ENCODE results near the gene SLC8A1. TPM values are rescaled to one million over a fixed set of nuclear protein-coding genes. Genes with fewer than 3 reads are reported as not detected.

SLC8A1 gene
- total RNA-seq, 1 experiment from 2014 or later: 1.7 TPM

DNA sequence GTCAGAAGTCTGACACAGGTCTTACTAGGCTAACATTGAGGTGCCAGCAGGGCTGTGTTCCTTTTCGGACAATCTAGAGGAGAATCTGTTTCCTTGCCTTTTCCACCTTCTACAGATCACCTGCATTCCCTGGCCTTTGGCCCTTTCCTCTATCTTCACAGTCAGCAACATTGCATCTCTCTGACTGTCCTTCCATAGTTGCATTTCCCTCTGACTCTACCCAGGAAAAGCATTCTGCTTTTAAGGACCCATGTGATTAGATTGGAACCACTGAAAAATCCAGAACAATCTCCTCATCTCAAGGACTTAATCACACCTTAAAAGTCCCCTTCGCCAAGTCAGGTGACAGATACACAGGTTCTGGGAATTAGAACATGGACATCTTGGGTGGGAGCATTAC lies 181.5 kb downstream of the SLC8A1 start:
- no peaks in the 10 kb centered on the region for H3K4me1 ChIP-seq (ENCODE audit: insufficient read depth, low read length)
- Mint-ChIP-seq H3K27me3 (ENCODE audit: low read depth) (no peaks in the 10 kb centered on the region), H3K27ac (no peak overlapping the region), H3K4me3 (no peak overlapping the region), H3K4me1 (peaks cover 7 to 10% of the 10 kb centered on the region in 2 experiments), H3K36me3 (ENCODE audit: insufficient read depth in 1 of 3, low read depth in 3 of 3) (no peaks in the 10 kb centered on the region), H3K9me3 (no peaks in the 10 kb centered on the region)
- no peak overlapping the region for H3K9ac ChIP-seq (ENCODE audit: extremely low read depth, insufficient read length, low read length)
- TF ChIP-seq, protein P1, sequence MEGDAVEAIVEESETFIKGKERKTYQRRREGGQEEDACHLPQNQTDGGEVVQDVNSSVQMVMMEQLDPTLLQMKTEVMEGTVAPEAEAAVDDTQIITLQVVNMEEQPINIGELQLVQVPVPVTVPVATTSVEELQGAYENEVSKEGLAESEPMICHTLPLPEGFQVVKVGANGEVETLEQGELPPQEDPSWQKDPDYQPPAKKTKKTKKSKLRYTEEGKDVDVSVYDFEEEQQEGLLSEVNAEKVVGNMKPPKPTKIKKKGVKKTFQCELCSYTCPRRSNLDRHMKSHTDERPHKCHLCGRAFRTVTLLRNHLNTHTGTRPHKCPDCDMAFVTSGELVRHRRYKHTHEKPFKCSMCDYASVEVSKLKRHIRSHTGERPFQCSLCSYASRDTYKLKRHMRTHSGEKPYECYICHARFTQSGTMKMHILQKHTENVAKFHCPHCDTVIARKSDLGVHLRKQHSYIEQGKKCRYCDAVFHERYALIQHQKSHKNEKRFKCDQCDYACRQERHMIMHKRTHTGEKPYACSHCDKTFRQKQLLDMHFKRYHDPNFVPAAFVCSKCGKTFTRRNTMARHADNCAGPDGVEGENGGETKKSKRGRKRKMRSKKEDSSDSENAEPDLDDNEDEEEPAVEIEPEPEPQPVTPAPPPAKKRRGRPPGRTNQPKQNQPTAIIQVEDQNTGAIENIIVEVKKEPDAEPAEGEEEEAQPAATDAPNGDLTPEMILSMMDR (conservative IDR thresholded peaks at IDR 0.05): no peak
- no peak overlapping the region for H3K4ac ChIP-seq (ENCODE audit: low read depth, low read length)
- H2BK120ac ChIP-seq (ENCODE audit: low read depth, low read length, poor library complexity, severe bottlenecking): no peak overlapping the region
- no peak overlapping the region for H2AK5ac ChIP-seq (ENCODE audit: insufficient read length, low read length)
- H4K5ac ChIP-seq (ENCODE audit: insufficient read length, low read depth, low read length): no peak overlapping the region
- H3K14ac ChIP-seq (ENCODE audit: insufficient read depth, low read length): no peak overlapping the region
- H3K9me3 ChIP-seq (ENCODE audit: control insufficient read depth, low read depth, low read length): no peaks in the 10 kb centered on the region
- no peak overlapping the region for H2BK20ac ChIP-seq (ENCODE audit: low read depth, low read length, poor library complexity, severe bottlenecking)
- H2AFZ ChIP-seq (ENCODE audit: low read length): no peak overlapping the region
- no peaks in the 10 kb centered on the region for H3K23me2 ChIP-seq (ENCODE audit: insufficient read length, low read depth, low read length, poor library complexity, severe bottlenecking)
- H3K18ac ChIP-seq (ENCODE audit: insufficient read length, low read depth, low read length): no peak overlapping the region
- no peaks in the 10 kb centered on the region for H3K79me2 ChIP-seq (ENCODE audit: insufficient read depth, low read length)
- H3K27me3 ChIP-seq (ENCODE audit: insufficient read depth, low read length): no peaks in the 10 kb centered on the region
- H3K56ac ChIP-seq (ENCODE audit: insufficient read length, low read depth, low read length): no peak overlapping the region
- no peak overlapping the region for H2BK15ac ChIP-seq (ENCODE audit: low read depth, low read length)
- H3K27ac ChIP-seq (ENCODE audit: insufficient read length, low read depth, low read length): no peak overlapping the region
- H3T11ph ChIP-seq (ENCODE audit: low read length): no peak overlapping the region
- H2BK5ac ChIP-seq (ENCODE audit: insufficient read length, low read length): no peak overlapping the region
- H3K4me2 ChIP-seq (ENCODE audit: insufficient read depth, insufficient read length, low read length): no peak overlapping the region
- H3K23ac ChIP-seq (ENCODE audit: insufficient read length, low read depth, low read length): no peak overlapping the region
- no peak overlapping the region for H4K91ac ChIP-seq (ENCODE audit: insufficient read length, low read depth, low read length)
- DNase-seq: no peak
- H3K79me1 ChIP-seq (ENCODE audit: insufficient read depth, low read depth, low read length, poor library complexity, severe bottlenecking): no peaks in the 10 kb centered on the region
- no CpG with 5 or more reads among the region's 2 CpGs for WGBS (ENCODE audit: extremely low coverage, insufficient read length, low lambda C conversion rate)
- no peaks in the 10 kb centered on the region for H4K20me1 ChIP-seq (ENCODE audit: control insufficient read depth, insufficient read depth, insufficient read length)
- no peak overlapping the region for H2BK12ac ChIP-seq (ENCODE audit: insufficient read length, low read depth, low read length)
- H4K8ac ChIP-seq (replicated peaks; ENCODE audit: insufficient read length, low read depth, low read length): no peak overlapping the region

Data from H9 (cell line).